Kidney (tissue), 14 donors: ENCODE data around the gene AHCYL2. TPM values are rescaled to one million over a fixed set of nuclear protein-coding genes. Genes with fewer than 3 reads are reported as not detected.

ENCODE experiments used
- DNase-seq, 5 donors: peaks; one replicate each; pipeline ENCODE4 v3.0.0-alpha.2; 2013 to 2020
- FAIRE-seq: peaks from 2 replicates; lab custom pipeline; 2012; peaks lifted over from hg19 to GRCh38; lab: Jason Lieb, UNC
- H3K27ac ChIP-seq, 2 donors: one replicate each; pipeline ENCODE4 v1.7.0; 2013; ENCODE audit warnings: low read depth in 2 of 2, low read length in 2 of 2, inconsistent platforms in 1 of 2
- H3K27me3 ChIP-seq: one replicate; pipeline ENCODE4 v1.7.1; 2013; ENCODE audit warnings: low read length, inconsistent platforms; ENCODE audit not compliant: control insufficient read depth, insufficient read depth
- H3K36me3 ChIP-seq, 3 donors: one replicate each; pipeline versions ENCODE4 v1.7.0 to v1.7.1; 2013; ENCODE audit warnings: low read length in 3 of 3, control low read depth in 1 of 3, inconsistent platforms in 1 of 3; ENCODE audit not compliant: insufficient read depth in 3 of 3, control insufficient read depth in 2 of 3
- H3K4me1 ChIP-seq, 3 donors: one replicate each; pipeline versions ENCODE4 v1.7.0 to v1.7.1; 2013; ENCODE audit warnings: low read length in 3 of 3, inconsistent platforms in 1 of 3, low read depth in 1 of 3; ENCODE audit not compliant: control insufficient read depth in 2 of 3, insufficient read depth in 2 of 3
- H3K4me3 ChIP-seq, 3 donors: one replicate each; pipeline versions ENCODE4 v1.7.0 to v1.8.1; 2013; ENCODE audit warnings: low read length in 3 of 3, control low read depth in 1 of 3, inconsistent platforms in 1 of 3
- H3K9ac ChIP-seq, 3 donors: one replicate each; pipeline versions ENCODE4 v1.7.0 to v1.7.1; 2013; ENCODE audit warnings: low read length in 3 of 3, control low read depth in 1 of 3, inconsistent platforms in 1 of 3
- H3K9me3 ChIP-seq, 3 donors: one replicate each; pipeline versions ENCODE4 v1.7.0 to v1.7.1; 2013; ENCODE audit warnings: low read length in 3 of 3, control low read depth in 1 of 3, inconsistent platforms in 1 of 3; ENCODE audit not compliant: control insufficient read depth in 2 of 3, insufficient read depth in 1 of 3
- intact Hi-C: fragments of 100-400 bp; cut with DNase I; formaldehyde crosslinking; loops from one replicate; pipeline ENCODE4 v1.11.1; 2022
- polyA plus RNA-seq: library from polyadenylated mRNA; stranded (reverse); fragments of 350-450 nt; fragmentation: Illumina TruSeq; extraction: RNeasy Lipid Tissue Mini Kit (QIAGEN cat#74804); gene quantifications from one replicate; pipeline ENCODE4 v1.2.3, GENCODE V29; 2014; ENCODE audit warnings: low read depth, low replicate concordance; ENCODE audit not compliant: insufficient read depth
- total RNA-seq: library from RNA; stranded (reverse); fragmentation: NEBNext Ultra II Directional; extraction: Animal tissue kit (Norgen Biotek cat#: 25700); gene quantifications from one replicate; pipeline ENCODE4 v1.2.1, GENCODE V29; 2021
- TF ChIP-seq, protein P1 (sequence below): IDR thresholded peaks from 3 replicates; pipeline ENCODE4 v1.5.1; 2012; ENCODE audit warnings: mild to moderate bottlenecking, moderate library complexity, borderline replicate concordance; ENCODE audit not compliant: insufficient read depth; ENCODE audit errors: extremely low read depth
- donor health status: control.
- donor health status: control.
- donor health status: control.
- donor health status: control.
- donor health status: control.
- donor health status: DM: yes; HTN: yes; CAD: no.
- donor health status: Normal renal cell carcinoma (clear cell type).

AHCYL2 gene
- total and polyA plus RNA-seq, 2 donors from 2014 or later: 19.5 to 25.2 TPM

DNA sequence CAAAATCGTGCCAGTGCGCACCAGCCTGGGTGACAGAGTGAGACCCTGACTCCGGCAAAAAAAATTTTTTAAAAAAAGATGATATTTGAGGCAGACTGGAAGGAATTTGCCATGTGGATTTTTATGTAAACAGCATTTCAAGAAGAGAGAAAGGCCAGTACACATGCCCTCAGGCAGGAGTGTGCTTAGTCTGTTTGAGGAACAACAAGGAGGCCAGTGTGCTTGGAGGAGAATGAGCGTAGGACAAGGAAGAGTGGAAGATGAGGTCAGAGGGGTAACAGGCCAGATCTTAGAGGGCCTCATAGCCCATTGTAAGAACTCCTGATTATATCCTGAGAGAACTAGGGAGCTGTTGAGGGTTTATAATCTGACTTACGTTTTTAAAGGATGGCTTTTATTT is 192.2 kb downstream of the AHCYL2 start:
- FAIRE-seq (no peak), DNase-seq (no peak)
- Histone ChIP-seq H3K9ac (no peak overlapping the region), H3K27me3 (no peaks in the 10 kb centered on the region), H3K9me3 (no peaks in the 10 kb centered on the region), H3K4me3 (no peak overlapping the region), H3K27ac (no peak overlapping the region), H3K4me1 (no peaks in the 10 kb centered on the region), H3K36me3 (peaks cover 2 to 6% (median 2%) of the 10 kb centered on the region in 3 donors)
- TF ChIP-seq, protein P1, sequence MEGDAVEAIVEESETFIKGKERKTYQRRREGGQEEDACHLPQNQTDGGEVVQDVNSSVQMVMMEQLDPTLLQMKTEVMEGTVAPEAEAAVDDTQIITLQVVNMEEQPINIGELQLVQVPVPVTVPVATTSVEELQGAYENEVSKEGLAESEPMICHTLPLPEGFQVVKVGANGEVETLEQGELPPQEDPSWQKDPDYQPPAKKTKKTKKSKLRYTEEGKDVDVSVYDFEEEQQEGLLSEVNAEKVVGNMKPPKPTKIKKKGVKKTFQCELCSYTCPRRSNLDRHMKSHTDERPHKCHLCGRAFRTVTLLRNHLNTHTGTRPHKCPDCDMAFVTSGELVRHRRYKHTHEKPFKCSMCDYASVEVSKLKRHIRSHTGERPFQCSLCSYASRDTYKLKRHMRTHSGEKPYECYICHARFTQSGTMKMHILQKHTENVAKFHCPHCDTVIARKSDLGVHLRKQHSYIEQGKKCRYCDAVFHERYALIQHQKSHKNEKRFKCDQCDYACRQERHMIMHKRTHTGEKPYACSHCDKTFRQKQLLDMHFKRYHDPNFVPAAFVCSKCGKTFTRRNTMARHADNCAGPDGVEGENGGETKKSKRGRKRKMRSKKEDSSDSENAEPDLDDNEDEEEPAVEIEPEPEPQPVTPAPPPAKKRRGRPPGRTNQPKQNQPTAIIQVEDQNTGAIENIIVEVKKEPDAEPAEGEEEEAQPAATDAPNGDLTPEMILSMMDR: no peak
- intact Hi-C loops: no loop called here

DNA sequence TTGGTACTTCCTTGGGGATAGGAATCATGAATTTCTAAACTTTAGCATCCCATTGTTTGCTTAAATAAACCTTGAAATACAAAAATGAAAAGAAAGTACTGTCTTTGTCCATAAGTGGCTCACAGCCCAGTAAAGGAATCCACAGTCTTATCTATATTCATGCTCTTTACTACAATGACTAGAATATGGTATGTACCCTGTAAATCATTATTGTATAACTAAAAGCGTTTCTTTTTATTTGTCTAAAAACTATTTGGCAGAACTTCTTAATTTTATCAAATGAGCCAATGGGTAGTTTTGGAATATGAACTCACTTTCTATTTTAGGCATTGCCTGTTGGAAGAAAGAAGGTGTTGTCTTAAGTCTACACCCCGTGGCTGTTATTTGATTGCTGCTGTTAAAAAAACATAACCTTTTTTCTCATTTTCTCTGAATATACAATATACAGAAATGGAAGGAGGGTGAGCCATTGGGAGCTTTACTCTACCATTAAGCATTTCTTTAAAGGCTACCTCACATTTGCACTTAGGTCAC is 197.0 kb downstream of the AHCYL2 start:
- Histone ChIP-seq H3K9me3 (no peaks in the 10 kb centered on the region), H3K27ac (no peak overlapping the region), H3K4me1 (no peaks in the 10 kb centered on the region), H3K36me3 (peaks cover 0 to 16% (median 0%) of the 10 kb centered on the region in 3 donors), H3K27me3 (no peaks in the 10 kb centered on the region), H3K9ac (no peak overlapping the region), H3K4me3 (no peak overlapping the region)
- intact Hi-C loops: no loop called here
- TF ChIP-seq, protein P1: no peak
- FAIRE-seq (no peak), DNase-seq (no peak)

DNA sequence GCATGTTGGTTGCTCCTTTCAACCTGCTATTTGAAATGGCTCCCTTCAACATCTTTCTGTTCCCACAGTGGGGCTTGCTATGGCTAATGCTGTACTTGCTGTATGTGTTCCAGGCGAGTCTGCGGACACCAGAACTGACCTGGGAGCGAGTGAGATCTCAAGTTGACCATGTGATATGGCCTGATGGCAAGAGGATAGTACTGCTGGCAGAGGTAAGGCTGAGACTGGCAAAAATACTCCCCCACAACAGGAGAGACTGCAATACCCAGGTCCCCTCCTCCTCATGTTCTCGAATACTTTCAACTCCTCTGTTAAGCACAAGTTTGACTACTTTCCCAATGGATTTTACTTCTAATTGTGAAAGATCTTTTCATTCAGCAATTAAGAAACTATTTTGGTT is 197.9 kb downstream of the AHCYL2 start:
- H3K4me1 ChIP-seq: no peaks in the 10 kb centered on the region
- no peak overlapping the region for H3K9ac ChIP-seq
- no peak overlapping the region for H3K4me3 ChIP-seq
- intact Hi-C loops: no loop called here
- TF ChIP-seq, protein P1: no peak
- FAIRE-seq (no peak), DNase-seq (no peak)
- H3K9me3 ChIP-seq: no peaks in the 10 kb centered on the region
- peaks cover 0 to 20% (median 0%) of the 10 kb centered on the region in 3 donors for H3K36me3 ChIP-seq
- H3K27me3 ChIP-seq: no peaks in the 10 kb centered on the region
- no peak overlapping the region for H3K27ac ChIP-seq
